DND-41 (cell line): ENCODE data around the gene OGFR.

ENCODE experiments used
- ATAC-seq: fragments of 200-7000 bp; cut with Tn5 transposase; 3 replicates; pipeline ENCODE4 v1.9.1; 2021; ENCODE audit warnings: low read depth; ENCODE audit not compliant: insufficient read depth
- DNase-seq: peaks from one replicate; pipeline ENCODE4 v3.0.0-alpha.2; 2020
- H2AFZ ChIP-seq: 2 replicates; pipeline ENCODE4 v1.6.0; 2012; ENCODE audit warnings: low read depth, low read length
- H3K27ac ChIP-seq: 2 replicates; pipeline ENCODE4 v1.5.1; 2012; ENCODE audit warnings: low read length, inconsistent platforms
- H3K27me3 ChIP-seq: fragments of 200-600 bp; sonication (generic); 2 replicates; pipeline ENCODE4 v1.6.0; 2012; ENCODE audit warnings: low read length, mild to moderate bottlenecking, inconsistent platforms; ENCODE audit not compliant: insufficient read depth, poor library complexity
- H3K36me3 ChIP-seq: 2 replicates; pipeline ENCODE4 v1.5.1; 2012; ENCODE audit warnings: low read length, inconsistent platforms; ENCODE audit not compliant: insufficient read depth
- H3K4me1 ChIP-seq: 2 replicates; pipeline ENCODE4 v1.5.1; 2012; ENCODE audit warnings: mild to moderate bottlenecking, low read length; ENCODE audit not compliant: insufficient read depth
- H3K4me2 ChIP-seq: 2 replicates; pipeline ENCODE4 v1.6.0; 2012; ENCODE audit warnings: mild to moderate bottlenecking, moderate library complexity, low read length, inconsistent platforms; ENCODE audit not compliant: insufficient read depth
- H3K4me3 ChIP-seq, 2 experiments: fragments of 200-600 bp in 1 of 2; shearing (Covaris generic) in 1 of 2; 2 replicates each; pipeline ENCODE4 v1.5.1; 2012 to 2016; ENCODE audit warnings: inconsistent platforms in 2 of 2, low read length in 2 of 2, mild to moderate bottlenecking in 2 of 2, low read depth in 1 of 2, moderate library complexity in 1 of 2
- H3K79me2 ChIP-seq: 2 replicates; pipeline ENCODE4 v1.6.0; 2012; ENCODE audit warnings: low read length, inconsistent platforms; ENCODE audit not compliant: insufficient read depth
- H3K9ac ChIP-seq: 2 replicates; pipeline ENCODE4 v1.6.0; 2012; ENCODE audit warnings: low read depth, mild to moderate bottlenecking, inconsistent platforms, low read length, moderate library complexity
- H3K9me3 ChIP-seq: 2 replicates; pipeline ENCODE4 v1.5.1; 2012; ENCODE audit warnings: low read length, moderate library complexity, mild to moderate bottlenecking, inconsistent platforms; ENCODE audit not compliant: insufficient read depth, severe bottlenecking
- H4K20me1 ChIP-seq: 2 replicates; pipeline ENCODE4 v1.6.0; 2012; ENCODE audit warnings: low read length; ENCODE audit not compliant: insufficient read depth
- CTCF ChIP-seq: IDR thresholded peaks from 2 replicates; pipeline ENCODE4 v1.5.1; 2012; ENCODE audit warnings: borderline replicate concordance, low read length, moderate library complexity, mild to moderate bottlenecking; ENCODE audit not compliant: poor library complexity, severe bottlenecking; ENCODE audit errors: extremely low read depth
- EZH2 ChIP-seq: IDR thresholded peaks from 3 replicates; pipeline ENCODE4 v1.6.1; 2012; ENCODE audit warnings: borderline replicate concordance, low read depth, mild to moderate bottlenecking, moderate library complexity, low read length, inconsistent platforms; ENCODE audit not compliant: severe bottlenecking

OGFR gene

DNA sequence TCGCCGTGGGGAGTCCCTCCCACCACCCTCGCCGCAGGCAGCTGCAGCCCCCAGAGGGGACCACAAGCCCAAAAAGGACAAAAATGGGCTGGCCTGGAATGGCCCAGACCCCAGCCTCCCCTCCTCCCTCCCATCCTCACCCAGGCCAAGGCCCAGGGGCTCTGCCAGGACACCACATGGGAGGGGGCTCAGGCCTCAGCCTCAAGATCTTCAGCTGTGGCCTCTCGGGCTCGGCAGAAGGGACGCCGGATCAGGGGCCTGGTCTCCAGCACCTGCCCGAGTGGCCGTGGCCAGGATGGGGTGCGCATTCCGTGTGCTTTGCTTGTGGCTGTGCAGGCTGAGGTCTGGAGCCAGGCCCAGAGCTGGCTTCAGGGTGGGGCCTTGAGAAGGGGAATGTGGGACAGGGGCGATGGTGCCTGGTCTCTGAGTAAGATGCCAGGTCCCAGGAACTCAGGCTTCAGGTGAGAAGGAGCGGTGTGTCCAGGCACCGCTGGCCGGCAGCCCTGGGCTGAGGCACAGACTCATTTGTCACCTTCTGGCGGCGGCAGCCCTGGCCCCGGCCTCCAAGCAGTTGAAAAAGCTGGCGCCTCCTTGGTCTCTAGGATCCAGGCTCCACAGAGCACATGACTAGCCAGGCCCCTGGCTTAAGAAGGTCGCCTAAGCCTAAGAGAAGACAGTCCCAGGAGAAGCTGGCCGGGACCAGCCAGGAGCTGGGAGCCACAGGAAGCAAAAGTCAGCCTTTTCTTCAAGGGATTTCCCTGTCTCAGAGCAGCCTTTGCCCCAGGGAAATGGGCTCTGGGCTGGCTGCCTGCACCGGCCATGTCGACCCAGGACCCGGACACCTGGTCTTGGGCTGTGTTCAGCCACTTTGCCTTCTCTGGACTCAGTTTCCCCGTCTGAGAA lies 43.5 kb upstream of the OGFR start:
- H3K79me2 ChIP-seq, result no peaks in the 10 kb centered on the region
- H3K4me1 ChIP-seq, result no peaks in the 10 kb centered on the region
- DNase-seq (no peak), ATAC-seq (no peak)
- no peaks in the 10 kb centered on the region for H3K9me3 ChIP-seq
- no peak for TF ChIP-seq CTCF
- no peak overlapping the region for H3K4me3 ChIP-seq
- H3K27me3 ChIP-seq, result no peaks in the 10 kb centered on the region
- no peak overlapping the region for H3K9ac ChIP-seq
- H4K20me1 ChIP-seq, result peaks cover 11% of the 10 kb centered on the region
- no peak overlapping the region for H3K27ac ChIP-seq
- H3K4me2 ChIP-seq, result no peak overlapping the region
- H2AFZ ChIP-seq, result no peak overlapping the region
- H3K36me3 ChIP-seq, result no peaks in the 10 kb centered on the region

DNA sequence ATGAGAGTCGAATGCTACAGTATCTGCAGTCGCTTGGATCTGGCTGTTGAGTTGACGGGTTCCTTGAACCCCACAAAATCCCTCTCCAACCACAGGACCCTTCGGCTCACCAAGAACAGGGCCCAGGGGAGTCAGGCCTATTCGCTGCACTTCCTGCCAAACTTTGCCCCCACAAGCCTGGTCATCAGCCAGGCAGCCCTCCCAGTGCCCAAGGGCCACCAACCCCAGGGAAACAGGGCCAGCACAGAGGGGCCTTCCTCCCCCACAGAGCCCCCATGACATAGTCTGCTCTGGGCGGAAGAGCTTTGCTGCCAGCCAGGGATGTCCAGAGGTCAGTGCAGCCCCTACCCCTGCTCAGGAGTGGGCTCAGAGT lies 42.9 kb upstream of the OGFR start:
- Histone ChIP-seq H4K20me1 (peaks cover 11% of the 10 kb centered on the region), H3K36me3 (no peaks in the 10 kb centered on the region), H3K9me3 (no peaks in the 10 kb centered on the region), H3K9ac (no peak overlapping the region), H3K4me3 (no peak overlapping the region), H3K79me2 (no peaks in the 10 kb centered on the region), H3K4me1 (no peaks in the 10 kb centered on the region), H3K27ac (no peak overlapping the region), H3K4me2 (no peak overlapping the region), H2AFZ (no peak overlapping the region), H3K27me3 (no peaks in the 10 kb centered on the region)
- no peak for DNase-seq
- no peak for ATAC-seq
- TF ChIP-seq EZH2 (no peak), CTCF (no peak)

DNA sequence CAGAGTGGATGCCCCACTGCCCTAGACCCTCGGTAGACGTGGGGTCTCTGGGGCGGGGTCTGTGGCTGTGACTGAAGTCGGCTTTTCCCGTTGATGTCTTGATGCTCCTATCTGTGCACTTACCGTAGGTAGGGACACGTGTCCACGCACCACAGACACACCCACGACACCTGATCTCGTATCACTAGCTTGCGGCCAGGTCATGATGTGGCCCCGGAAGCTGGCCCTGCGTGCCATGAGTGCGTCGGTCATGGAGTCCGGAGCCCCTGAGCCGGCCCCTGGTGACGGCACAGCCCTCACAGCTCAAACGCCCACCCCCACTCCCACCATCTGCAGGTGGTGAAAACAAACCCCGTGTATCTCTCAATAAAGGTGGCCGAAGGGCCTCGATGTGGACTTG lies 42.3 kb upstream of the OGFR start:
- H3K9me3 ChIP-seq, result no peaks in the 10 kb centered on the region
- H3K4me2 ChIP-seq, result no peak overlapping the region
- ATAC-seq, result no peak
- TF ChIP-seq CTCF (no peak), EZH2 (no peak)
- DNase-seq, result no peak
- H3K9ac ChIP-seq, result no peak overlapping the region
- no peak overlapping the region for H2AFZ ChIP-seq
- no peak overlapping the region for H3K4me3 ChIP-seq
- peaks cover 11% of the 10 kb centered on the region for H4K20me1 ChIP-seq
- H3K4me1 ChIP-seq, result no peaks in the 10 kb centered on the region
- H3K27ac ChIP-seq, result no peak overlapping the region
- no peaks in the 10 kb centered on the region for H3K27me3 ChIP-seq
- H3K36me3 ChIP-seq, result no peaks in the 10 kb centered on the region
- H3K79me2 ChIP-seq, result no peaks in the 10 kb centered on the region
